ENCODE data around the gene CADM4.
"Not testable (repeated sequence)": the region's sequence is repeated elsewhere in the genome, so short reads cannot be mapped to it uniquely, and the experiment has no call there.

The CADM4 gene

DNA sequence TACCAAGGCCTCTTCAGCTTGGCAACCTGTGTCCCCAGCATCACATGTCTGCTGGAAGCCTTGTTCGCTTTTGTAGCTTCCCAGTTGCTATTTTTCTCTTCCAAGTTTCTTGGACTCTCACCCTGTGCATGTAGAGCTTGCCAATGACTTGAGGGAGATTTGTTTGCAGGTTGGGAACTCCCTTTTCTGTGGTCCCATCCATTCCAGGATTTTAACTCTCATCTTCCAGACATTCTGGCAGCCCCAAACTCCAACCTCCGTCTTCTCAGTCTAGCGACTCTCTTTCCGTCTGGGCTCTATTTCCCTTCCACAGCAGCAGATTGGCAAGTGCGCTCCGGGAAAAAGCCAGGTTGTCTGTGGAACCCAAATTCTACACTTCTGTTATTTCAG lies 21.3 kb upstream of the CADM4 start:
- no peak for DNase-seq

GRCh38 chr19:43660301-43660970 lies 20.8 kb upstream of the CADM4 start:
- DNase-seq = no peak

GRCh38 chr19:43658494-43658893 lies 18.8 kb upstream of the CADM4 start:
- no peak for DNase-seq

DNA sequence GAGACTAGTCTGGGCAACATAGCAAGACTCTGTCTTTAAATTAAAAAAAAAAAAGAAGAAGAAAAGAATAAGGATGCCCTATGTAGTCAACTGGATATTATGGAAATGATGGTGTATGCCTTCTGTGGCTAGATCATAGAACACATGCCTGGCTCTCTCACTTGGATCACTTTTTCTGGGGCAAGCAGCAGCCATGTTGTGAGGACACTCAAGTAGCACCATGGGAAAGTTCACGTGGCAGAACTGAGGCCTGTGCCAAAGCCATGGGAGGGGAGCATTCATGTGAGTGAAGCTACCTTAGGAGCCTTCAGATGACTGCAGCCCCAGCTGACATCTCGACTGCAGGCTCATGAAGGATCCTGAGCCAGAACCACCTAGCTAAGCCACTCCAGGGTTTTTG lies 18.4 kb upstream of the CADM4 start:
- DNase-seq = no peak

DNA sequence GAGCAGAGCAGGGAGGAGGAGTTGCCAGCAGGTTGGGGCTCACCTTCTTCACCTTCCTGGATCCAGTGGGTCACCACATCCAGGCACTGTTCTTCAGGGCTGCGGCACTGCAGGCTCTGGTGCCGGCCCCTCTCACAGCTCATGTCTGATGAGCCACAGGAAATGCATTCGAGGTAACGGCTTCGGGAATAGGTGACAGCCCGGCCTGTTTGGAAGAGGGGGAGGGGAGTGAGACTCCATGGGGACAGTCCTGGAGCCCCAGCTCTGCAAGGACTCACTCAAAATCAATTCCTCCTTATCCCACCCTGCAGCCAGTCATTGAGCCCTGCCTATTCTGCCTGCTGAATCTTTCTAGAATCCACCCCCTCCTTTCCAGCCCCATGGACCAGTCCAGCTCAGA lies 16.8 kb upstream of the CADM4 start:
- DNase-seq = no peak

DNA sequence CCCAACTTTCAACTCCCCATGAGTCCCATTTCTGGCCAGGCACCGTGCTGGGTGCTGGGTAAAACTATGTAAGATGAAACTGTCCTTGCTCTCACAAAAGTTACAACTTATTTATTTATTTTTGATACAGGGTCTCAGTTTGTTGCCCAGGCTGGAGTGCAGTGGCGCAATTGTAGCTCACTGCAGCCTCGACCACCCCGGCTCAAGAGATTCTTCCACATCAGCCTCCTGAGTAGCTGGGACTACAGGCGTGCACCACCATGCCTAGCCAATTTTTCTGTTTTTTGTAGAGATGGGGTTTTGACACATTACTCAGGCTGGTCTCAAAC lies 12.9 kb upstream of the CADM4 start:
- DNase-seq = no peak

GRCh38 chr19:43651758-43652545 lies 12.3 kb upstream of the CADM4 start:
- DNase-seq = peak; percentile 29

DNA sequence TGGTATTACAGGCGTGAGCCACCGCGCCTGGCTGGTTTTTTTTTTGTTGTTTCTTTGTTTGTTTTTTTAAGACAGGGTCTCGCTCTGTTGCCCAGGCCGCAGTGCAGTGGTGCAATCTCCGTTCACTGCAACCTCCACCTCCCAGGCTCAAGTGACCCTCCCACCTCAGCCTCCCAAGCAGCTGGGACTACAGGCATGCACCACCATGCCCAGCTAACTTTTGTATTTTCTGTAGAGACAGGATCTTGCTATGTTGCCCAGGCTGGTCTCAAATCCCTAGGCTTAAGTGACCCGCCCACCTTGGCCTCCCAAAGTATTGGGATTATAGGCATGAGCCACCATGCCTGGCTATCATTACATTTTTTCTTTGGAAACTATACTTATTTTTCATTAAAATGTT lies 10.6 kb upstream of the CADM4 start:
- not testable (repeated sequence) for DNase-seq

GRCh38 chr19:43649514-43649913 lies 9.9 kb upstream of the CADM4 start:
- no peak for DNase-seq

DNA sequence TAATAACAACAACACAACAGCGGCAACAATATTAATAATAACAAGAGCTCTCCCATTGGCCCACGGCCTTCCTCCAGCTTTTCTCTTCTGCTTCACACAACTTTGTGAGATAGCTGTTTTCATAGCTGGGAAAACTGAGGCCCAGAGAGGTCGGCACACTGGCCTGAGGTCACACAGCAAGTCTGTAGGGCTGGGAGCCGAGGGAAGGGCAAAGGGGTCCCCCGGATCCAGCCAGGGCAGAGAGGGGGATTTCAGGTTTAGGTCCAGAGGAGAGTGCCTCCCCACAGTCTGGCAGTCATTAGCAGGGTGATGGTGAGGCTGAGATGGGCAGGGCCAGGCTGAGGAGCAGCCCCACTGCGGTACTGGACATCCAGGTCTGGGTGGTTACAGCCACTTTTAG lies 9.0 kb upstream of the CADM4 start:
- DNase-seq = no peak

GRCh38 chr19:43644181-43644580 lies 4.5 kb upstream of the CADM4 start:
- DNase-seq = no peak

GRCh38 chr19:43643326-43643725 lies 3.7 kb upstream of the CADM4 start:
- no peak for DNase-seq

DNA sequence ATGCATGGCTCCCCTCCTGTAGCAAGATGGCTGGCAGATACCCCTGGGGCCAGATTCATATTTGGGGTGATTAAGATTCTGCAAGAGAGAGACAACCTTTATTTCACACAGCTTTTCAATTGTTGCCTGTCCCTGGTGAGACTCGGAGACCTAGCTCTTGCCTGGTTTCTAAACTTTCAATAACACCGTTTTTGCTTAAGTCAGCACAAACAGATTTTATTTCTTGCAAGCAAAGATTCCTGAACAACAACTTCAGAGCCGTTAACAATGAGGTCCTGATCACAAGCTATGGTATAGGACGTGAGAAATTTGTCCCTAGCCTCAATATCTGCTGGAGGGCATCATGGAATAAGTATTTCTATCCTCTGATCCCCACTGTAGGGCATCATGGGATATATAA lies 2.9 kb upstream of the CADM4 start:
- DNase-seq = no peak

GRCh38 chr19:43641333-43641732 lies 1.7 kb upstream of the CADM4 start:
- no peak for DNase-seq

DNA sequence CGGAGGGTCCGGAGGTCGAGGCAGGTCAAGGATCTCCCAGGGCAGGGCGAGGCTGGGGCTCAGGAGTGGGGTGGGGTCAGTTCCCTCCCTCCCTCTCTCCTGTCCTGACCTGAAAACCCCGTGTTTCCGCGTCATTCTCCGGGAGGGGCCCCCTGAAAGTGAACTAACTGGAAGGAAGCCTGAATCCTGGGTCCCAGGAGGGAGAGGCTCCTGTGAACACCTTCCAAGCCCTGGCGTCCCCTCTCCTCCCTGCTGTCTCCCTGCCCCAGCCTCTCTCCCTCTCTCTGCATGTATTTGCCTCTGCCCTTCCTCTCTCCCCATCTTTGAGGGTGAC lies 741 bp upstream of the CADM4 start:
- no peak for DNase-seq

DNA sequence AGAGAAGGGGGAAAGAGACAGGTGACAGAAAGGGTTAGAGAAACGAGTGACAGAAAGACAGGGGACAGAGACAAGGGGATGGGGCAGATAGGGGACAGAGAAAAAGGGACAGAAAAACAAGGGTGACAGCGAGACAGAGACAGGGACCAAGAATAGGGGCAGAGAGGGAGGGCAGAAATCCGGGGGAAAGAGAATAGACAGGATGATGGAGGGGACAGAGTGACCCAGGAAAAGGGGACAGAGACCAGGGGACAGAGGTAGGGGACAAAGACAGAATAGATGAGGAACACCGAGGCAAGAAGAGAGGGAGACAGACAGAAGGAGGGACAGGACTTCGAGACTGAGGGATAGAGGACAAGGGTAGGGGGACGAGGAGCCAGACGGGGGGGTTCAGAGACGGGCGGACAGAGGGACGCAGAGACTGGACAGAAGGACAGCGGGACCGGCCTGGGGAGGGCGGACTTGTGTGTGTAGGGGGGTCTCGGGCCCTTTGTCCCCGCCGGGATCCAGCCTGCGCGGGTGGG lies 593 bp downstream of the CADM4 start:
- no peak for DNase-seq

DNA sequence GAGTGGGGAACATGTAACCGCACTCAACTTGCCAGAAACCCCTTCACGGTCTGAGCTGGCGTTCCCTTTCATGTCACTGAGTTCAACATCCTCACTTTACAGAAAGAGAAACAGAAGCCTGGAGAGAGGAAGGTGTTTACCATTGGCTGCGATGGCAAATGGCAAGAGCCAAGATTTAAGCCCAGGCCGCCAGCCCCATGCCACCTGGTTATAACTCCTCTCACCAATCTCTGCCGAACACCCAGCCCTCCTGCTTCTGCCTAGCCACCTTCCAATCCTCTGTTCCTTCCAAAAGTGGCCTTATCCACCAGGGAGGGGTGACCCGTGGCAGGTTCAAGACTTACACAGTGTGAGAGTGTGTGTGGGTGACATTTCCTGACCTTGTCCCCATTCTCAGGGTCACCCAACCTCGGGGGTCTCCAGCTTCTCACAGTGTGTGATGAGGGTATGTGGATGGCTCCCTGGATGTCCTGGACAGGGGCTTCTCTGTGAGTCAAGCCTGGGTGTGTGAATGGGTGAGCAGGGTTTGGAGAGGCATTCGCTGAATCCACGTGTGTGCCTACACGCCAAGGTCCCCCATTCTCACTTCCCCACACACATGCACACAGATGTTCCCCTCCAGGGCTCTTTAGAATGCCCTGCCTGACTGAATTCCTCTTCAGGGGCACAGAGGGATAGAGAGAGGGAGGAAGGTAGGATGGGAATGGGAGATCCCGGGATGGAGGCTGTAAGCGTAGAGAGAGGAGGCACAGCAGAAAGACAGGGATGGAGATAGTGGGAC lies 1.2 kb downstream of the CADM4 start:
- no peak for DNase-seq

DNA sequence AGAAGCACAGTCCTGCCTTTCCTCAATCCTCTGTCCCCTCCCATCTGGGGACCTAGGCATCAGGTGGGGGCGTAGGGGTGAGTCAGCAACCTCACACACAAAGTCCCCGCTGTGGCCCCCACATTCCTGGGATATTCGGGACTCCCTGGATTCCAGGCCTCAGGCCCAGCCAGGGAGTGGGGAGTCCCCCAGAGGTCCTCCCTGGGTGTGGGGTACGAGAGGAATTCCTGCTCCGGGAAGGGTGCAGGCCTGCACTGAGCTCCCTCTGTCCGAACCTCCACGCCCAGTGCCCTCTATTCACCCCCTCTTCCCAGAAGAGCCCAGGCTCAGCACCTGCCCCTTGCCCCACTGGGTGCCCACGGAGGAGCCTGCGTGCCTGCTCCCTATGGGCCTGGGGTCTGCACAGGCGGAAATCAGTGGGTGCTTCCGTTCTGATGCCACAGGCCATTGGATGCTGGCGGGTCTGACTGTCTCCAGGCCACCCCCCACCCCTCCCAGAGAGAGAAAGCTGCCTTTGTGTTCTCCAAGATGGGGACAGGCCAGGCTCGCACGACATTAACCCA lies 3.4 kb downstream of the CADM4 start:
- no peak for DNase-seq

- not testable (repeated sequence) for DNase-seq
Observed at GRCh38 chr19:43635561-43635940, 4.1 kb downstream of the CADM4 start.

DNA sequence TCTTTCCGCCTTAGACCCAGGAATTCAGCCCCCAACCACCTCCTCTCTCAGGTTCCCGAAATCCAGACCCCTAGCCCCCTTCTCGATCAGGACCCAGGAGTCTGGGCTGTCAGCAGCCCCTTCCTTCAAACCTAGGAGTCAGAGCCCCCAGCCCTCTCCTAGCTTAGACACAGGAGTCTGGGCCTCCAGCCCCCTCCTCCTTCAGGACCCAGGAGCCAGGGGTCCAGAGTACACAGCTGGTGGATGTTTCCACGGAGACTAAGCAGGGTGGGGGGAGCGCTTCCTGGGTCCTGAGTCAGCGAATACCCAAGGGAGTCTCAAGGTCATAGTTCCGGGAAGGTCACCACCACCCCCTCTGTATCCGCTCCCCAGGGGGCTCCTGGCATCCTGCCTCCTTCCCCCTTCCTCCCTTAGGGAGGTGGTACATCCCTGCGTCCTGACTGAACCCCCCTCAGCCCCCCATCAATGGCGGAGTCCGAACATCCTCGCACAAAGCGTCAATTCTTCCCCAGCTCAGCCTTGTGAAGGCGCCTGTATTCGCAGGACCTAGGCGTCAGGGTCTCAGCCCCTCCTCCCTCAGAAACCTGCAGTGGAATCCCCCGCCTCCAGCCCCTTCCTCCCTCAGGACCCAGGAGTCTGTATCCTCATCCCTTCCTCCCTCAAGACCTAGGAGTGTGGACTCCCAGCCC lies 4.6 kb downstream of the CADM4 start:
- no peak for DNase-seq

- DNase-seq = no peak
Observed at GRCh38 chr19:43634506-43634871, 5.2 kb downstream of the CADM4 start.

DNA sequence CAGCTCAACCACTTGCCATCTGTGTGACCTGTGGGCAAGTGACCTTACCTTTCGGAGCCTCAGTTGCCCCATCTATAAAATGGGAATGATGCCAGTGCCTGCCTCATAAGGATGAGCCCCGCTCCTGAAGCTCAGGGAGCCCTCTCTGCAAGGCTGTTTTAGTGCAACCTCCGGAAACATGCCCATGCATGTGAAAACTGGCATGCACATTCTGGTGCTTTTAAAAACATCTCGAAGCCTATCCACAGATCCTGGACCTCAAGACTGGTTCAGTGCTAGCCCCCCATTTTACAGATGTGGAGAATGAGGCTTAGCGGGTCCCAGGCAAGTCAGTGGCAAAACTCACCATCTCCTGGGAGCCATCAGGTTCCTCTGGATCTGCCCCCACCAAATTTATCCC lies 5.6 kb downstream of the CADM4 start:
- DNase-seq = no peak

DNA sequence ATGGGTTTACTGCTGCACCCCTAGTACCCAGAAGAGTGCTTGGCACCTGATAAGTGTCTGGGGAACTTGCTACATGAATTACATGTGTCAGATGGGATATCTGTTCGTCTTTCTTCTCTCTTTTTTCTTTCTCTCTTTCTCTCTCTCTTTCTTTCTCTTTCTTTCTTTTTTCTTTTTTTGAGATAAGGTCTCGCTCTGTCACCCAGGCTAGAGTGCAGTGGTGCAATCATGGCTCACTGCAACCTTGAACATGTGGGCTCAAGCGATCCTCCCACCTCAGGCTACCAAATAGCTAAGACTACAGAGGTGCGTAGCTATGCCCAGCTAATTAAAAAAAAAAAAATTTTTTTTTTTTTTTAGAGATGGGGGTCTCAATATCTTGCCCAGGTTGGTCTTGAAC lies 6.1 kb downstream of the CADM4 start:
- no peak for DNase-seq

Data from kidney glomerular epithelial cell (primary cell).